MCF 10A (cell line): ENCODE measurements around the gene KLHL25. TPM values are rescaled to one million over a fixed set of nuclear protein-coding genes. Genes with fewer than 3 reads are reported as not detected.

Experiments used
- BruUV-seq: library from RNA; stranded (reverse); fragments of 400-500 nt; replicated peaks from 2 replicates; lab custom pipeline; 2021; lab: Mats Ljungman, UMichigan
- CTCF ChIA-PET: fragments of 300-600 bp; sonication (Branson Sonifier 250); formaldehyde crosslinking; extraction: SDS; loops from one replicate; lab custom pipeline; 2021; ENCODE audit warnings: antibody characterized with exemption, inconsistent platforms; lab: Yijun Ruan, JAX
- POLR2A ChIA-PET: fragments of 300-600, 350-650 bp; sonication (Branson Sonifier 250); formaldehyde crosslinking; extraction: SDS; loops from one replicate; lab custom pipeline; 2020; ENCODE audit warnings: antibody characterized with exemption, inconsistent platforms; lab: Yijun Ruan, JAX
- DNase-seq: peaks from one replicate; pipeline ENCODE4 v3.0.0-alpha.2; 2018; ENCODE audit not compliant: unreplicated experiment
- H3K27ac Mint-ChIP-seq: one replicate; pipeline ENCODE4 v1.8.0; 2022; ENCODE audit warnings: mild to moderate bottlenecking, low read depth, mixed read lengths; ENCODE audit not compliant: unreplicated experiment
- H3K27me3 Mint-ChIP-seq: one replicate; pipeline ENCODE4 v1.8.0; 2022; ENCODE audit warnings: mixed read lengths; ENCODE audit not compliant: insufficient read depth, unreplicated experiment
- H3K36me3 Mint-ChIP-seq: one replicate; pipeline ENCODE4 v1.8.0; 2022; ENCODE audit warnings: mild to moderate bottlenecking, moderate library complexity, mixed read lengths; ENCODE audit not compliant: insufficient read depth, unreplicated experiment
- H3K4me1 Mint-ChIP-seq: one replicate; pipeline ENCODE4 v1.8.0; 2022; ENCODE audit warnings: mixed read lengths; ENCODE audit not compliant: insufficient read depth, unreplicated experiment
- H3K4me3 Mint-ChIP-seq: one replicate; pipeline ENCODE4 v1.8.0; 2022; ENCODE audit warnings: mild to moderate bottlenecking, moderate library complexity, mixed read lengths; ENCODE audit not compliant: unreplicated experiment
- H3K9me3 Mint-ChIP-seq: one replicate; pipeline ENCODE4 v1.8.0; 2022; ENCODE audit warnings: mixed read lengths; ENCODE audit not compliant: unreplicated experiment
- intact Hi-C: fragments of 100-400 bp; cut with micrococcal nuclease; formaldehyde crosslinking; loops from 2 replicates; pipeline ENCODE4 v1.14.1; 2022
- total RNA-seq: library from RNA; stranded (reverse); gene quantifications from 2 replicates; pipeline ENCODE4 v1.2.3, GENCODE V29; 2022
- TF ChIP-seq, protein P1 (sequence below): fragments of 200-600 bp; IDR thresholded peaks from one replicate; pipeline ENCODE4 v1.8.0; 2022; ENCODE audit warnings: antibody characterized with exemption, mild to moderate bottlenecking; ENCODE audit not compliant: unreplicated experiment

KLHL25 gene
- total RNA-seq, 1 experiment from 2014 or later, result 3.1 TPM

DNA sequence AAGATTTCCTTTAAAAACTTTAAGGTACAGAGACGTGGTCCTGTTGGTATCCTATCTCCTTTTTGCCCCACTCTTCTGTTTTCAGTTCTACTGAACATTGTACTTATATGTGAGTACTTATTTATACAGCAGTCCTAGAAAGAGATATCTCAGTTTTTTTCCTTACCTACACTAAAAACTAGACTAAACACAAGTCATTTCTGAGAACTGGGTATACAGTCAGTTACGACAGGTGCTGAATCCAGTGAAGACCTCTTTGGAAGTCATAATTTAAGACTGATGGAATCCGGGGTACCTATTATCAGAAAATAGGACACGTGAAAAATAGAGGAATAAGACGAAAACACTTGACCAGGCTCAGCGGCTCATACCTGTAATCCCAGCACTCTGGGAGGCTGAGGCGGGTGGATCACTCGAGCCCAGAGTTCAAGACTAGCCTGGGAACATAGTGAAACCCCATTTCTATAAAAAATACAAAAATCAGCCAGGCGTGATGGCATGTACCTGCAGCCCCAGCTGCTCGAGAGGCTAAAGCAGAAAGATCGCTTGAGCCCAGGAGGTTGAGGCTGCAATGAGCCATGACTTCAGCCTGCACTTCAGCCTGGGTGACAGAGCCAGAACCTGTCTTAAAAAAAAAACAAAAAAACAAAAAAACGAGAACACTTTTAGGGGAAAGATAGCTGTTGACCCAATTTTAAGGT is 76.3 kb downstream of the KLHL25 start:
- H3K9me3 Mint-ChIP-seq, result no peaks in the 10 kb centered on the region
- peaks cover 7% of the 10 kb centered on the region for H3K4me1 Mint-ChIP-seq
- H3K27me3 Mint-ChIP-seq, result no peaks in the 10 kb centered on the region
- H3K27ac Mint-ChIP-seq, result no peak overlapping the region
- TF ChIP-seq, protein P1, sequence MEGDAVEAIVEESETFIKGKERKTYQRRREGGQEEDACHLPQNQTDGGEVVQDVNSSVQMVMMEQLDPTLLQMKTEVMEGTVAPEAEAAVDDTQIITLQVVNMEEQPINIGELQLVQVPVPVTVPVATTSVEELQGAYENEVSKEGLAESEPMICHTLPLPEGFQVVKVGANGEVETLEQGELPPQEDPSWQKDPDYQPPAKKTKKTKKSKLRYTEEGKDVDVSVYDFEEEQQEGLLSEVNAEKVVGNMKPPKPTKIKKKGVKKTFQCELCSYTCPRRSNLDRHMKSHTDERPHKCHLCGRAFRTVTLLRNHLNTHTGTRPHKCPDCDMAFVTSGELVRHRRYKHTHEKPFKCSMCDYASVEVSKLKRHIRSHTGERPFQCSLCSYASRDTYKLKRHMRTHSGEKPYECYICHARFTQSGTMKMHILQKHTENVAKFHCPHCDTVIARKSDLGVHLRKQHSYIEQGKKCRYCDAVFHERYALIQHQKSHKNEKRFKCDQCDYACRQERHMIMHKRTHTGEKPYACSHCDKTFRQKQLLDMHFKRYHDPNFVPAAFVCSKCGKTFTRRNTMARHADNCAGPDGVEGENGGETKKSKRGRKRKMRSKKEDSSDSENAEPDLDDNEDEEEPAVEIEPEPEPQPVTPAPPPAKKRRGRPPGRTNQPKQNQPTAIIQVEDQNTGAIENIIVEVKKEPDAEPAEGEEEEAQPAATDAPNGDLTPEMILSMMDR, result no peak
- ChIA-PET CTCF (interaction anchor here (0.7 to 2.0 kb wide), 2 partner anchors 122 to 192 kb away, joined by 3 to 8 read pairs; no protein-coding TSS in a partner anchor), POLR2A (no interaction called here)
- peaks cover 91% of the 10 kb centered on the region for H3K36me3 Mint-ChIP-seq
- no peak overlapping the region for H3K4me3 Mint-ChIP-seq
- intact Hi-C loops, result loop anchor here (10.0 kb wide), 1 partner anchor 414 kb away; no protein-coding TSS in a partner anchor
- no TSS peak for BruUV-seq
- no peak for DNase-seq

- Mint-ChIP-seq H3K4me3 (no peak overlapping the region), H3K27ac (peak overlapping the region; percentile 14), H3K4me1 (peaks cover 2% of the 10 kb centered on the region), H3K36me3 (peaks cover 91% of the 10 kb centered on the region), H3K9me3 (no peaks in the 10 kb centered on the region), H3K27me3 (no peaks in the 10 kb centered on the region)
- intact Hi-C loops, result loop anchor here (10.0 kb wide), 1 partner anchor 412 kb away; no protein-coding TSS in a partner anchor
- POLR2A ChIA-PET, result no interaction called here
- no TSS peak for BruUV-seq
- CTCF ChIA-PET, result no interaction called here
- TF ChIP-seq, protein P1, result no peak
- DNase-seq, result no peak
Measured at GRCh38 chr15:85717212-85717611, 77.5 kb downstream of the KLHL25 start.

DNA sequence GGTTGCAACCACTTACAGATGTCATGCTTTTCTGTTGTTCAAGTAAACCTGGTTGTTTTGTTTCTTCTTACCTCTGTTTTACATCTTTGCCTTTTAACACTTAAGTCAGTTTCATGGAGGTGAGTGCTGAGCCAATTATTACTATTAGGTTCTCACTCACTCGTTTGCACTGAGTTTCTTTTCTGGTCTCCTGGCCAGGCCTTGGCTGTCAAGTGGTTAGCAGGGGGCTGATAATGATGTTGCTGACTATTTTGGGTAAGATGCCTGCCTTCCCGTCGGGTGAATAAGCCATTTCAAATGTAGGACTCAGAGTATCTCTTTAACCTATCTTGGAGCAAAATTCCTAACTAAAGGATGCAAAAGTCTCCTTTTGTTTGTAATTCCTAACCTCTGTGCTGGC is 78.5 kb downstream of the KLHL25 start:
- ChIA-PET CTCF (interaction anchor here (0.7 to 1.1 kb wide), 2 partner anchors 124 to 320 kb away, joined by 3 to 4 read pairs; no protein-coding TSS in a partner anchor), POLR2A (no interaction called here)
- no peak overlapping the region for H3K4me3 Mint-ChIP-seq
- no peaks in the 10 kb centered on the region for H3K9me3 Mint-ChIP-seq
- intact Hi-C loops, result loop anchor here (10.0 kb wide), 1 partner anchor 411 kb away; no protein-coding TSS in a partner anchor
- H3K4me1 Mint-ChIP-seq, result peaks cover 4% of the 10 kb centered on the region
- TF ChIP-seq, protein P1, result no peak
- BruUV-seq, result no TSS peak
- peaks cover 91% of the 10 kb centered on the region for H3K36me3 Mint-ChIP-seq
- no peak overlapping the region for H3K27ac Mint-ChIP-seq
- no peaks in the 10 kb centered on the region for H3K27me3 Mint-ChIP-seq
- no peak for DNase-seq

DNA sequence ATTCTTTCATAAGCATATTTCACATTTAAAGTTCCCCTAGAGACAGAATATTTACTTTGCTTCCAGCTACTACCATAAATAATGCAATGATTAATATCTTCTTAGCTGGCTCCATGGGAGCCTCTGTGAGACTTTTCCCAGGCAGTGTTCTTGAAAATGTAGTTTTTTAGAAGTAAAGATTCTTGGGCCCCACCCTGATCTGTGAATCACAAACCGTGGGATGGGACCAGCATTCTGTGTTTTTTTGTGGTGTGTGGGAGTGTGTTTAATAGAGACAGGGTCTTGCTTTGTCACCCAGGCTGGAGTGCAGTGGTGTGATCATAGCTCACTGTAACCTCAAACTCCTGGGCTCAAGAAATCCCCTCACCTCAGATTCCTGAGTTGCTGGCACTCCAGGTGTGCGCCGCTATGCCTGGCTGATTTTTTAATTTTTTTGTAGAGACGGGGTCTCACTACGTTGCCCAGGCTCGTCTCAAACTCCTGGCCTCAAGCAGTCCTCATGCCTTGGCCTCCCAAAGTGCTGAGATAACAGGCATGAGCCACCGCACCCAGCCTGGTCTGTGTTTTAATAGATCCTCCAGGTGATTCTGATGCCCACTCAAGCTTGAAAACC is 83.0 kb downstream of the KLHL25 start:
- Mint-ChIP-seq H3K4me1 (peaks cover 4% of the 10 kb centered on the region), H3K4me3 (no peak overlapping the region), H3K9me3 (no peaks in the 10 kb centered on the region), H3K27ac (peak overlapping the region; percentile 35), H3K27me3 (no peaks in the 10 kb centered on the region), H3K36me3 (peaks cover 81% of the 10 kb centered on the region)
- DNase-seq, result no peak
- intact Hi-C loops, result loop anchor here (10.0 kb wide), 1 partner anchor 407 kb away; no protein-coding TSS in a partner anchor
- no TSS peak for BruUV-seq
- TF ChIP-seq, protein P1, result no peak
- ChIA-PET CTCF (interaction anchor here (0.6 to 1.7 kb wide), 6 partner anchors 15 to 1045 kb away, joined by 3 to 7 read pairs (median 3); no protein-coding TSS in a partner anchor), POLR2A (interaction anchor here (0.5 to 1.0 kb wide), 2 partner anchors 10 to 13 kb away, joined by 3 to 4 read pairs; no protein-coding TSS in a partner anchor)
